ENCODE measurements around the gene VIM. TPM values are rescaled to one million over a fixed set of nuclear protein-coding genes. Genes with fewer than 3 reads are reported as not detected.

Gene VIM
- total RNA-seq (ENCODE audit: insufficient read depth, low replicate concordance): 3,295 TPM

DNA sequence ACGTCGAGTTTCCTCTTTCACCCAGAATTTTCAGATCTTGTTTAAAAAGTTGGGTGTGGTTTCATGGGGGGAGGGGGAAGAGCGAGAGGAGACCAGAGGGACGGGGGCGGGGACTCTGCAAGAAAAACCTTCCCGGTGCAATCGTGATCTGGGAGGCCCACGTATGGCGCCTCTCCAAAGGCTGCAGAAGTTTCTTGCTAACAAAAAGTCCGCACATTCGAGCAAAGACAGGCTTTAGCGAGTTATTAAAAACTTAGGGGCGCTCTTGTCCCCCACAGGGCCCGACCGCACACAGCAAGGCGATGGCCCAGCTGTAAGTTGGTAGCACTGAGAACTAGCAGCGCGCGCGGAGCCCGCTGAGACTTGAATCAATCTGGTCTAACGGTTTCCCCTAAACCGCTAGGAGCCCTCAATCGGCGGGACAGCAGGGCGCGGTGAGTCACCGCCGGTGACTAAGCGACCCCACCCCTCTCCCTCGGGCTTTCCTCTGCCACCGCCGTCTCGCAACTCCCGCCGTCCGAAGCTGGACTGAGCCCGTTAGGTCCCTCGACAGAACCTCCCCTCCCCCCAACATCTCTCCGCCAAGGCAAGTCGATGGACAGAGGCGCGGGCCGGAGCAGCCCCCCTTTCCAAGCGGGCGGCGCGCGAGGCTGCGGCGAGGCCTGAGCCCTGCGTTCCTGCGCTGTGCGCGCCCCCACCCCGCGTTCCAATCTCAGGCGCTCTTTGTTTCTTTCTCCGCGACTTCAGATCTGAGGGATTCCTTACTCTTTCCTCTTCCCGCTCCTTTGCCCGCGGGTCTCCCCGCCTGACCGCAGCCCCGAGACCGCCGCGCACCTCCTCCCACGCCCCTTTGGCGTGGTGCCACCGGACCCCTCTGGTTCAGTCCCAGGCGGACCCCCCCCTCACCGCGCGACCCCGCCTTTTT is at the start of gene VIM:
TSS of gene VIM (plus strand) at position 151 of the 925 bp plus-strand sequence. CDS start 1,182 bp downstream, outside the sequence.
- peak; percentile 94 for DNase-seq (ENCODE audit: low spot score)

DNA sequence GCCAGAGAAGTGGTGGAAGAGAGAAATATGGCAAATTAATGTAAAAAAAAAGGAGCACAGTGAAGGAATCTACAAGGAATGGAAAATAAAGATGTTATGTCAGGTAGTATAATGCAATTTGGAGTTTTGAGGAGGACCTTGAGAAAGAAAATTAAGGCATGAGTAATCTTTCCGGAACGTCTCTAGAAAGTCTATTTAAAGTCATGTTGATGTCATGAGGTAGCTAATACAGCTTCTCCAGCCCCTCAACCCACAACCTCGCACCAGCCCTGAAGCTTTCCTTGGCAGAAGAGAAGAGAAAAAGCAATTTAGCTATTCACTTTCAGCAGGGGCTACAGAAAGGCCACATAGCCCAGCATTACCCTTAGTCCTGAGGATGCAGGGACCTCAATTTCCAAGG is 49.0 kb upstream of the VIM start:
- no peak for DNase-seq (ENCODE audit: low spot score)

DNA sequence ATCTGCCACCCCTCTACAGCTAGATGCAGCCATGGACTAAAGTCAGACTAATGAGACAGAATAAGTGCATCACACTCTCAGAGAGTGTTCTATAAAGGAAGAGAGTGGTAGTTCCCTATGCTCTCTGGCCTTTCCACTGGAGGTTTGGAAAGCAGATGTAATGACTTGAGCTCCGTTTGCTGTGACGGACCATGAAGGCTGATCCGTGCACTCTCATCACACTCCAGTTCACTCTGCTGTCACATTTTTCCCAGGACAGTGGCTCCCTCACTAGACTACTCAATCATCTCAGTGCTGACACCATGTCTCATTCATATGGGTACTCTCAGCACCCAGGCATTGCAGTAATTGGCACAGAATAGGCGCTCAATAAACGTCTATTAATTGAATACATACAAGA is 46.9 kb upstream of the VIM start:
- DNase-seq (ENCODE audit: low spot score): no peak

DNA sequence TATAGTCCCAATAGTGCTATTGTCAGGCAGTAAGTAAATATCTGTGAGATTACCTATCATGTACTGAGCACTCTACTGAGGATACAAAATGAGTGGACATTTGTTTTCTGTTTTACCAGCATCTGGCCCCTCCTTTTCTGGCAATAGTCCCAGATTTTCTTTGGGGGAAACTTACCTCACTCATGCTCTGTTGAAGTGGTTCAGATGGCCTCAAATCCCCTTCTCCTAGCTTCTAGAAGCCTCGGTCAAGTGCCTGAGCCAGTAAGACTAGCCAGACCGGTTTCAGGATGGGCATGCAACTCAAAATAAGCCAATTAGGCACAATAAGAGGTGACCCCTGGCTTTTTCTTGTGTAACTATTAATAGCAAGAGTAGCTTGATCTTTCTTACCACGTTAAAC is 46.3 kb upstream of the VIM start:
- no peak for DNase-seq (ENCODE audit: low spot score)

DNA sequence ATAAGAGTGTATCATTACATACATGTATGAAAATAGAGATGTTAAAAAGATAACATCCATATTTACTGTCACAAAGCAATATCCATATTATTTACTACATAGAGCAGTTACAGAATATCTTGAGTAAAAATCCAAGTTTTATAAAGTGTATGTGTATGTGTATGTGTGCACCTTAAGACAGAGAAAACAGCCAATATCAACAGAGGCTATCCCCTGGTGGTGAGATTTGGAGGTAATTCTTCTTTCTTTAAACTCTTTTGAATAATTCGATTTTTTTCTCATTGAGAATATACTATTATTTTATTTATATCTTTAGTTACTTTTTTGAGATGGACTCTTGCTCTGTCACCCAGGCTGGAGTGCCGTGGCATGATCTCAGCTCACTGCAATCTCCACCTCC is 44.9 kb upstream of the VIM start:
- no peak for DNase-seq (ENCODE audit: low spot score)

DNA sequence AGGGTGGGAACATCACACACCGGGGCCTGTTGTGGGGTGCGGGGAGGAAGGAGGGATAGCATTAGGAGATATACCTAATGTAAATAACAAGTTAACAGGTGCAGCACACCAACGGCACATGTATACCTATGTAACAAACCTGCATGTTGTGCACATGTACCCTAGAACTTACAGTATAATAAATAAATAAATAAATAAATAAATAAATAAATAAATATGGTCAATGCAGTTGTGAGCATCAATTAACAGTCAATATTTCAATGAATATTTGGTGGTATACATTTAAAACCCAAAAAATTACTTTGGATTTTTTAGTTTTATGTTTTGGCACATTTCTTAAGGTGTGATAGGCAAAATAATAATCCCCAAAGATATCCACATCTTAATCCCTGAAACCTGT is 42.2 kb upstream of the VIM start:
- no peak for DNase-seq (ENCODE audit: low spot score)

DNA sequence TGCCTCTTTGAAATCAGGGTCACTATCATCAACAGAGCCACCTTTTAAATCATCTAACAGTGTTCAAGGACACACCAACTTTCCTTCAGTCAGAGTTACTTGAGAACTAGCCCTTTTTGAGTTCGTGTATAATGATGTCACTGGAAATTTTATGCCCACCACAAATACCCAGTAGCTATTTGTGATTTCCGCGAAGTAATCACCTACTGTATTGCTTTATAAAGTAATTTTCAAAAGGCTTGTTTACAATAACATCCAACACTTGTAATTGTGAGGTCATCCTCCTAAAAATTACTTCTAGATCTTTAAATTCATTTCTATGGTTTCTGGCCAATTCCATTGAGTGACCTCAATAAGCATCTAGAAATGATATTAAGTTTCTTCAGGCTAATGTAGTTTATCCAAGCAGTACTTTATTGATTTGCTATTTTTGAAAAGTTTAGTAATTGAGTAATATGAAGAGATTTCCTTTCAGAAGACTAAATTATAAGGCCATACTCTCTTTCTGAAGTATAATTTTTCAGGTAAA is 39.3 kb upstream of the VIM start:
- DNase-seq (ENCODE audit: low spot score): no peak

DNA sequence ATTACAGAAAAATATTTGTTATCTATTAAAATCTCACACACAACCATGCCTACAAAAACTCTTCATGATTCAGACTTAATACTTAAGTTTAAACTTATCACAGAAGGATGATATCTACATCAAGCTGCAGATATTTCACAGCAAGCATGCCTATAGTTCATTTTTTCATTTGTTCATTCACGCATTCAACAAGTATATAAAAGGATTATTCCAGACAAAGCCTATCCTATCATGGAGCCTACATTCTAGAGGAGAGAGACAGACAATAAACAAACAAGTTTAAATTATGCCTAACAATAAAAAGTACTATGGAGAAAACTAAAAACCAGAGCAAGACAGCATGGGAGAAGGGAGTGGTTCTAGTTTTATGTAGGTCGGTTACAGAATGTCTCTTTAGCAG is 37.4 kb upstream of the VIM start:
- DNase-seq (ENCODE audit: low spot score): no peak

DNA sequence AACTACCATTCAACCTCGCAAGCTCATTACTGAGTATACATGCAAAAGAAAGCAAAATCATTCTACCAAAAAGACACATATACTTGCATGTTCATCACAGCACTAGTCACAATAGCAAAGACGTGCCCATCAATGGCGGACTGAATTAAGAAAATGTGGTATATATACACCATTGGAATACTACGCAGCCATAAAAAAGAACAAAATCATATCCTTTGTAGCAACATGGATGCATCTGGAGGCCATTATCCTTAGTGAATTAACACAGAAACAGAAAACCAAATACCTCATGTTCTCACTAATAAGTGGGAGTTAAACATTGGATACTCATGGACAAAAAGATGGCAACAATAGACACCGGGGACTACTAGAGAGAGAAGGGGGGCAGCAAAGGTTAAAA is 33.0 kb upstream of the VIM start:
- no peak for DNase-seq (ENCODE audit: low spot score)

DNA sequence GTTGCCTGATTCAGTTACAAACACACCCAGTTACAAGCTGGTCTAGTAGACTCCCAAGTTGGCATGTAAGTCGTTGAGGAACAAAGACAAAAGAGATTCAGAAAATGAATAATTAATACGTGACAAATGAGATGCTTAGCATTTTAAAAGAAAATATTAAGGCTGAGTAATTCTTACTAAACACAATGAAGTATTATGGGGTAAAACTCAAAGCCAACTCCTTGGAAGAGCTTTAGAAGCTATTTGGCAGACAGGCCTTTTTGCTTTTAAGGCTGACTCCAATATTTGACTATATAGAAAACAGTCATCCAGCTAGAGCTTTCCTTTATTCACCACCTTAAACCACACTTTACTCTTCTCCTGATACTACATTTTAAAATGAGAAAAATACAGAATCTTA is 32.0 kb upstream of the VIM start:
- DNase-seq (ENCODE audit: low spot score): no peak

DNA sequence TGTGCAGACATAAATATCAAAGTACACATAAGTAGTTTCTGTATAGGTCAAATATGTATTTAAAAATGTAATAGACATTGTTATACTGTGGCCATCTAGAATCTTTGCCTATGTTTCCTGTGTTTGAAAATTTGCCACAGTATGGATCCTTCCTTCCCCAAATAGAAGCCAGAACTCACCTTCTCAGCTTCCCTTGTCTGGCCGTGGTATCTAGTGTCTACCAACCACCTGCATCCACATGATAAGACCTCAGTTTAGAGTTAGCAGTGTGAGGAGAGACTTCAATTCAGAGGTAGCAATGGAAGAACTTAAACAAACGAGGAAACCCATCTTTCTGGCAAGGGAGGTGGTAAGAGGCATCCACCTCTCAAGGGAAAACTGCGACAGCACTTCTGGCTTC is 31.5 kb upstream of the VIM start:
- DNase-seq (ENCODE audit: low spot score): no peak

DNA sequence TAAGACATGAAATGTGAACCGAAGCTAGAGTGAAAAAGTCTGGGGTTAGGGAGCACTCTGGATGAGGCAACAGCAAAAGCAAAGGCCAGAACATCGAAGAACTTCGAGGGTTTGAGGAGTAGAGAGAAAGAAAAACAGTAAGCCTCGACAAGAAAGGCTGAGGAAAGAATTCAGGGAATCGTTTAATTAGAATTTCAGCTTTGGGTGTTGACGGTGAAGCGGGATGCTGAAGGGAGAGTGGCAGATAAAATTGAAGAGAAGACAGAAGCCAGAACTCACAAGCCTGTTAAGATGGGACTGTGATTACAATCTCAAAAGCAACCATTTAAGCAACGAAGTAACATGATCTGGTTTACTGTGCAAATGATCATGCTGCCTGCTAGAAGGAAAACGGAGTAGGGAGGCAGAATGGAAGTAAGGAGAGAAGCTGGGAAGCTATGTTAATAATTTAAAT is 28.7 kb upstream of the VIM start:
- peak; percentile 76 for DNase-seq (ENCODE audit: low spot score)

DNA sequence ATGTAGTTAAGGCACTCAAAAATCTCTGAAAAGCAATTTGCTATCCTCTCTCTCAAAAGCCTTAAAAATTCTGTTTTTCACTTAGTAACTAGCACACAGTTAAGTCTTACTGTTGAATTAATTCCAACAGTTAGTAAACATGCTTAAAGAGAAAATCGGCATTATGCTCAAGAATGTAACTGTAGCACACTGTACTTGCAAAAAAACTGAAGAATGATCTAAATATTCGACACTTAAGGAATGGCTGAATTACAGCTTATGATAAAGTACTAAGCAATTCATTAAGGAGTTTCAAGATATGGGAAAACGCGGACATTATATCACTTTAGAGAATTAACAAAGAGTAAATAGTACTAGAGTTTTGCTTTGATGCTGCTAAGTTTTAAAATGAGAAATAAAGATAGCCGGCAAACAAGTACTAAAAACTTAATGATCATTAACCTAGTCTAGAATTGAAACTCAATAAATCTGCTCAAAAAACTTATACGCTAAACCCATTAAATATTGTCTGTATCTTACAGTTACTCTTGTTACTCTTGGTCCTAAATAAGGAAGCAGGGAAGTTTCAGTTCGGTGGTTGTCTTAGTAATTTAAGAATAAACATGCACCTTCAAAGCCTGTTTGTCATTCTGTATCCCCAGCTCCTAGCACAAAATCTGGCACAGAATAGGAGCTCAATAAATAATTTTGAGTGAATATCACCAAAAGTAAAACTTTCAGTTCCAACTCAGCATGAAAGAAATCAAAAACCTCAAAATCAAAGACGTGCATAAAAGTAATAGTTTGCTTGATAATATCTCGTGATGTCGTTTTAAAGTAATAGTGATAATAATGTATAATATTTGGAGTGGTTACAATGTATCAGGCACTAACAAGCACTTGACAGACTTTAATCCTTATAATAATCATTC is 27.8 kb upstream of the VIM start:
- DNase-seq (ENCODE audit: low spot score): peak; percentile 57

DNA sequence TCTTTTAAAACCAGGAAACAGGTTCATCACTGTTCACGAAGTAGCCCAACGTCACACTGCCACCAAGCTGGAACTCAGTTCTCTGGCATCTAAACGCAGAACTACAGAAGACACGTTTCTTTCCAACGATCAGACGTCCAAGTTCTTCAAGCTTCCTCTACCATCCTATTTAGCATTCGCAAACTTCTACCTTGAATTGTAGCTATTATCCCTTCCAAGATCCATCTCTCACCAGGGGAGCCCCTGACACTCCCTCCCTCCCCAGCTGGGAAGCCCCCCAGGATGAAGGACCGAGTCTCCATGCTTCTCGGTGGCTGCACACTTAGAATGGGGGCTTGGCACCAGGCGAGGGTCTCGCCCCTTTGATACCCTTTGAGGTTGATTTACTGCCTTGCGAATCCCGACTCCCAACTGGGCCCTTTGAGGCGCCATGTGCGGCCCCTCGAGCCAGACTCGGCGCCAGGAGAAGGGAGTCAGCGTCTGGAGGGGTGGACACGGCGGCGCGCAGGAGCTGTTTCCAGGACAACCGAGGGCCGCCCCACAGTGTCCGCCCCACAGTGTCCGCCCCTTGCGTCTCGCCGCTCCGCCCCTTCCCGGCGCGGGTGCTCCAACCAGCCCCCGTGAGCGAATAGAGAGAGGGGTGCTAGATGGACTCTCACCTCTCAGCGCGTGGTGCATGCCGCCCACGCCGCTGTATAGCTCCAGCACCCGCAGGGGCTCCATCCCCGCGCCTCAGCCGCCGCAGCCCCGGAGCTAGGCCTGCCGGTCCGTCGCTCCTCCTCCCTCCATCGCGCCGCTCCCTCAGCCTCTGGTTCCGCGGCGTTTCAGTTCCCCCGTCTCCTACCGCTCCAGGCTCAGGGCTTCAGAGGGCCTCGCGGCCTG is 26.9 kb upstream of the VIM start, which contains the start of gene TRDMT1:
TSS of gene TRDMT1 (minus strand) at position 761 of the 882 bp plus-strand sequence. CDS start at position 723, 38 bp downstream.
- peak; percentile 96 for DNase-seq (ENCODE audit: low spot score)

DNA sequence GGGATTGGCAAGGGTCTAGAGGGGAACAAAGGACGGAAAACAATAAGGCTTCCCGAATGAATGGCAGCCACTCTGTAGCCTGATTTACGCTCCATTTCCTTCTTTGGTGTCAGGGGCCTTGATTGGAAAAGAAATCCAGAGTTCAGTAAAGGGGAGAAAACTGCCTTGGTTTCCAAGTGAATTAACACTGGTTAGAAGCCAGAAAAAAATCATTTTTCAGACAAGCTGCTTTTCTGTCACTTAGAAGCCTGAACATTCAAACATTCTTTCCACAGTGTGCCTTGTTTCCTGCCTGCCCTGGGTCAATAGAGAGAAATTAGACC is 26.3 kb upstream of the VIM start:
- DNase-seq (ENCODE audit: low spot score): no peak

DNA sequence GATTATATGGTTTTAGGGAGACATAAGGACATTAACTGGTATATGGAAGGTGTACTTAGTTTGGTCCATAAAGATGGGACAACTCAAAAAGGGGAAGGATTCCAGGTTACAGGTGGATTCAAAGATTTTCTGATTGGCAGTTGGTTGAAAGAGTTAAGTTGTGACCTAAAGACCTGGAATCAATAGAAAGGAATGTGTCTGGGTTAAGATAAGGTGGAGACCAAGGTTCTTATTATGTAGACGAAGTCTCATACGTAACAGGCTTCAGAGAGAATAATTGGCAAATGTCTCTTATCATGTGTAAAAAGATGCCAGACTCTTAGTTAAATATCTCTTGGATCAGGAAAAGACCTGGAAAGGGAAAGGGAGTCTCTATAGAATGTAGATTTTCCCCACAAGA is 25.5 kb upstream of the VIM start:
- no peak for DNase-seq (ENCODE audit: low spot score)

DNA sequence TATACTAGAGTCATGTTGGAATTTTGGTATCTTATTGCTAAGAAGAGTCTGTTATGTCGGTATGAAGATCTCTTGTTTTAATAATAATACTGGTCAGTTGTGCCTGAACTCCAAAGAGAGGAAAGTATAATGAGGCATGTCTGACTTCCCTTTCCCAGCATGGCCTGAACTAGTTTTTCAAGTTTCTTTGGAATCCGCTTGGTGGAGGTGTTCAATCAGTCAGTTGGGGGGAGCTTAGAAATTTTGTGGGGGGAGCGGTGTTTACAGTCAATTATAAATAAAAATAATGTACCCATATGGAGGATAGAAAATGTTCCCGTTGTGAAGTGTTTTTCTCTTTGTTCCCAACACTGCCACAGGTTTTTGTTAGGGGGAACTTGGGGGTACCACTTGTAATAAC is 25.0 kb upstream of the VIM start:
- no peak for DNase-seq (ENCODE audit: low spot score)

DNA sequence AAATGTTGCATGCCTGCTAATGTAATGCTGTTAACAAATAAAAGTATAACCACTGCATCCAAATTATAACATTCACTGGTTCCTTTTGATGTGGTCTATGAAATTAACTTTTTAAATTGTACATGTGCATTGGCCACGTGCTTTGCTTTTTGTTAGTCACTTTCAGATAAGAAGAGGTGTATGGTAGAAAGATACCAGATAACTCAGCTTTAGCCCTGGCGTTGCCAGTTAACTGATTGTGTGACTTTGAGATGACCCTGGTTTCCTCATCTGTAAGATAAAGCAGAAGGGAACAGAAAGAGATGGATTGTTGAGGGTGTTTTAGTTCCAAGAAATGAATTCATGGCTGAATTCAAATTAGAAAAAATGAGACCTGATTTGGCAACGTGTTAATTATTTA is 24.6 kb upstream of the VIM start:
- DNase-seq (ENCODE audit: low spot score): no peak

DNA sequence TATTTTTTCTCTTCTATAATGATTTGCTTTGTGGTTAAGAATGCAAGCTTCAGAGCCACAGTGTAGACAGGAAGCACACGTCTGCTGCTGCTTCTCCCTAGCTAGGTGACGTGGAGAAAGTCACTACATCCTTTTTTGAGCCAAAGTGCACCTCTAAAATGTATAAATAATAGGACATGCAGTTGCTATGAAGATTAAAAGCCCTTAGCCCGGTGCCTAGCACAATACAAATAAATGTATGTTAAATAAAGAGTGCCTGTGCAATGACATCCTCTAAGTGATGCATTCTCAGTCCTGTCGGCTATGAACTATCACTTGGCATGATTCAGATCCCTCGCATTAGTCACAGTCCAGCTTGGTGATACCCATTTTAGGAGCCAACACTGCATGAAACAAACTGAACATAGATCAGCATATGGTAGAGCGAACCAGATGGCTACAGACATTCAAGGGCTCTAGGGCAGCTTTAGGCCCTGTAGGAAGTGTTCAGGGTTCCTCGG is 21.8 kb upstream of the VIM start:
- no peak for DNase-seq (ENCODE audit: low spot score)

DNA sequence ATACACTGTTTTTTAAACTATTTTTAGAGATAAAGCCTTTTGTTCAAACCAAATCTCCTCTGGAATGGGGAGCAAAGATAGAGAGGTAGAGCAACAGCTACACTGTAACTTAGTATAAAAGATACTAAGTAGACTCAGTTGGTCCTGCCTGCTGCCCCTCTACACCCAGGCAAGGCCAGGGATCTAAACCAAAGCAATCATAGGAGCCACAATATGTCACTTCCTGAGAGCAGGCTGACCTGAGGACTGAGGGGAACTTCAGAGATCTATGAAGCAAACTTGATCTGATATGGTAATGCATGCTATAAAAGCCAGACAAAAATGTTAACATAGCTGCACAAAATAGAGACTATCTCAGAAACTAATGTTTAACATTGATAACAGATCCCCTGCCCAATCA is 19.6 kb upstream of the VIM start:
- DNase-seq (ENCODE audit: low spot score): no peak

DNA sequence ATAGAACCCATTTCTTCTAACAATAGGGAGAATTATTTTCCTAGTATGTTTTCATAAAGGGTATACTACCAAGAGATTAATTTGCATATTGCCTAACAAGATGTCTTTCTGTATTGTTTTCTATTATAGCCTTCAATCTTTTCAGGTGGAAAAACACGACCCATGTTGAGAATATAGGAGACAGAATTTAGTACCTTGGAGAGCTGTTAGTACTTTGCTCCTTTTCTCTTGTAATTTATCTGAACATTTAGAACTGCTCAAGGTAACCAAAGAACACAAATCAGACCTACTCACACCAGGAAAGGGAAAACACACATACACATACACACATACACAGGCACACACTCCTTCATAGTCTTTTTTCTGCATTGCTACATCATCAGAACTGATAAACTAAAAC is 18.7 kb upstream of the VIM start:
- no peak for DNase-seq (ENCODE audit: low spot score)

All from umbilical cord (tissue), 2 donors.